ENCODE data around the gene TTLL9. TPM values are rescaled to one million over a fixed set of nuclear protein-coding genes. Genes with fewer than 3 reads are reported as not detected.

The TTLL9 gene
- total RNA-seq, 4 donors from 2014 or later = 0.17 to 0.34 TPM; not detected in 2

DNA sequence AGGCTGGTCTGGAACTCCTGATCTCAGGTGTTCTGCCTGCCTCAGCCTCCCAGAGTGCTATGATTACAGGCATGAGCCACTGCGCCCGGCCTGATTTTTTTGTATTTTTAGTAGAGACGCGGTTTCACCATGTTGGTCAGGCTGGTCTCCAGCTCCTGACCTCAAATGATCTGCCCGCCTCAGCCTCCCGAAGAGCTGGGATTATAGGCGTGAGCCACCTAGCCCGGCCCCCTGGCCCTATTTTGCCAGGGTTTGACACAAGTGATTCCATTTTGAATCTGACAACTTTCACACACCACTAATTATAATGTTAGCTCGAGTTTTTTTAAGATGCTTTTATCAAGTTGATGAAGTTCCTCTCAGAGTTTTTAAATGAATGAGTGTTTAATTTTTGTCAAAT, 25.6 kb downstream of the TTLL9 start:
- no peak for TF ChIP-seq EP300 (IDR thresholded peaks at IDR 0.05)
- TF ChIP-seq POLR2AphosphoS5 (IDR thresholded peaks at IDR 0.05) = no peak
- TF ChIP-seq, protein P1, sequence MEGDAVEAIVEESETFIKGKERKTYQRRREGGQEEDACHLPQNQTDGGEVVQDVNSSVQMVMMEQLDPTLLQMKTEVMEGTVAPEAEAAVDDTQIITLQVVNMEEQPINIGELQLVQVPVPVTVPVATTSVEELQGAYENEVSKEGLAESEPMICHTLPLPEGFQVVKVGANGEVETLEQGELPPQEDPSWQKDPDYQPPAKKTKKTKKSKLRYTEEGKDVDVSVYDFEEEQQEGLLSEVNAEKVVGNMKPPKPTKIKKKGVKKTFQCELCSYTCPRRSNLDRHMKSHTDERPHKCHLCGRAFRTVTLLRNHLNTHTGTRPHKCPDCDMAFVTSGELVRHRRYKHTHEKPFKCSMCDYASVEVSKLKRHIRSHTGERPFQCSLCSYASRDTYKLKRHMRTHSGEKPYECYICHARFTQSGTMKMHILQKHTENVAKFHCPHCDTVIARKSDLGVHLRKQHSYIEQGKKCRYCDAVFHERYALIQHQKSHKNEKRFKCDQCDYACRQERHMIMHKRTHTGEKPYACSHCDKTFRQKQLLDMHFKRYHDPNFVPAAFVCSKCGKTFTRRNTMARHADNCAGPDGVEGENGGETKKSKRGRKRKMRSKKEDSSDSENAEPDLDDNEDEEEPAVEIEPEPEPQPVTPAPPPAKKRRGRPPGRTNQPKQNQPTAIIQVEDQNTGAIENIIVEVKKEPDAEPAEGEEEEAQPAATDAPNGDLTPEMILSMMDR (IDR thresholded peaks at IDR 0.05) = no peak
- no peak for TF ChIP-seq POLR2A (IDR thresholded peaks at IDR 0.05; ENCODE audit: low read depth)
- Histone ChIP-seq H3K9me3 (no peaks in the 10 kb centered on the region), H3K4me3 (no peak overlapping the region), H3K4me1 (peaks cover 4 to 6% (median 5%) of the 10 kb centered on the region in 4 donors), H3K36me3 (no peaks in the 10 kb centered on the region), H3K27me3 (no peaks in the 10 kb centered on the region), H3K27ac (replicated peaks in 1 of 4) (peak overlapping the region in 1 of 4 donors; percentile 66)
- no peak for DNase-seq (ENCODE audit: extremely low spot score)
- intact Hi-C loops (cut with DNase I) = loop anchor here (5.0 kb wide), 1 partner anchor 56 kb away; the partner anchor contains the start of gene PDRG1
- WGBS = 90% methylated on average over 8 of the region's 9 CpGs

- H3K27me3 ChIP-seq = no peaks in the 10 kb centered on the region
- TF ChIP-seq POLR2A (IDR thresholded peaks at IDR 0.05; ENCODE audit: low read depth) = no peak
- TF ChIP-seq POLR2AphosphoS5 (IDR thresholded peaks at IDR 0.05) = no peak
- TF ChIP-seq, protein P1 (IDR thresholded peaks at IDR 0.05) = no peak
- no peak for TF ChIP-seq EP300 (IDR thresholded peaks at IDR 0.05)
- intact Hi-C loops (cut with DNase I) = loop anchor here (5.0 kb wide), 1 partner anchor 55 kb away; the partner anchor contains the start of gene PDRG1
- DNase-seq (ENCODE audit: extremely low spot score) = no peak
- H3K36me3 ChIP-seq = no peaks in the 10 kb centered on the region
- 65% methylated on average over 9 of the region's 9 CpGs for WGBS
- H3K9me3 ChIP-seq = no peaks in the 10 kb centered on the region
- H3K4me3 ChIP-seq = no peak overlapping the region
- peaks cover 4 to 6% (median 5%) of the 10 kb centered on the region in 4 donors for H3K4me1 ChIP-seq
- H3K27ac ChIP-seq (replicated peaks in 1 of 4) = no peak overlapping the region
Observed at GRCh38 chr20:31897541-31897940, 27.1 kb downstream of the TTLL9 start.

GRCh38 chr20:31901615-31902014, 31.2 kb downstream of the TTLL9 start:
- no peak for DNase-seq (ENCODE audit: extremely low spot score)
- WGBS = 95% methylated on average over 6 of the region's 6 CpGs

GRCh38 chr20:31903627-31904386, 33.4 kb downstream of the TTLL9 start:
- H3K36me3 ChIP-seq = no peaks in the 10 kb centered on the region
- intact Hi-C loops (cut with DNase I) = no loop called here
- WGBS = 65% methylated on average over 1 of the region's 1 CpG

More at GRCh38 chr20:31901615-31902014, 31.2 kb downstream of the TTLL9 start:
- Histone ChIP-seq H3K9me3 (no peaks in the 10 kb centered on the region), H3K27ac (replicated peaks in 1 of 4) (no peak overlapping the region), H3K4me1 (no peaks in the 10 kb centered on the region), H3K4me3 (no peak overlapping the region), H3K36me3 (no peaks in the 10 kb centered on the region), H3K27me3 (no peaks in the 10 kb centered on the region)
- intact Hi-C loops (cut with DNase I) = no loop called here
- no peak for TF ChIP-seq POLR2AphosphoS5 (IDR thresholded peaks at IDR 0.05)
- TF ChIP-seq, protein P1 (IDR thresholded peaks at IDR 0.05) = no peak
- TF ChIP-seq POLR2A (IDR thresholded peaks at IDR 0.05; ENCODE audit: low read depth) = no peak
- no peak for TF ChIP-seq EP300 (IDR thresholded peaks at IDR 0.05)

More at GRCh38 chr20:31903627-31904386, 33.4 kb downstream of the TTLL9 start:
- no peak overlapping the region for H3K27ac ChIP-seq (replicated peaks in 1 of 4)
- TF ChIP-seq, protein P1 (IDR thresholded peaks at IDR 0.05) = no peak
- H3K27me3 ChIP-seq = no peaks in the 10 kb centered on the region
- no peaks in the 10 kb centered on the region for H3K9me3 ChIP-seq
- H3K4me3 ChIP-seq = no peak overlapping the region
- H3K4me1 ChIP-seq = no peaks in the 10 kb centered on the region
- no peak for DNase-seq (ENCODE audit: extremely low spot score)
